ENCODE measurements around the gene AHCYL1.

DNA sequence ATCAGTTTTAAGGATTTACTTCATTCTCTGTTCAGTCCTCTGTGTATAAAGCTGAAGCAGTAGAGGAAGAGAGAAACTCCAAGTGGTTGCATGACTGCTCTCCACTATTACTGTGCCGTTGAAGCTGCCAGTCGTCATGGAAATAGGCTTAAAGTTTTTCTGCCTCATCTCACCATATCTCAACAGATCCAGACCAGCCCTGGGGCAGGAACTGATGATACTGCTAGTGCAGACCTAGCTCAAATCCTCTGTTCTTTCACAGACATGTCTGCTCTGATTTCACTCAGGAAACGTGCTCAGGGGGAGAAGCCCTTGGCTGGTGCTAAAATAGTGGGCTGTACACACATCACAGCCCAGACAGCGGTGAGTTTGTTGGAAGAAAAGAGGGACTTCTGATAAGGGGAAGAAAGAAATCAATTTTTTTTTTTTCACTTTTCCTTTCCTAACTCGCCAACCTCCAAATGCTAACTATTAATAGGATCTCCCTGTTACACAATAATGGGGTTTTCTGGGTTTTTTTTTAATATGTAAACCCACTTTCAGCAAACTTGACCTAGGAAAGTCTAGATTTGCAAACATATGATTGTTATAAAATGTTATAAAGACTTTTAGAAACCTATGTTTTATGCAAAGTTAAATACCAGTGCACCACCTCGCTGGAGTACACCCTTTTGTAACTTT lies 27.7 kb downstream of the AHCYL1 start:
- TF ChIP-seq, protein P1, sequence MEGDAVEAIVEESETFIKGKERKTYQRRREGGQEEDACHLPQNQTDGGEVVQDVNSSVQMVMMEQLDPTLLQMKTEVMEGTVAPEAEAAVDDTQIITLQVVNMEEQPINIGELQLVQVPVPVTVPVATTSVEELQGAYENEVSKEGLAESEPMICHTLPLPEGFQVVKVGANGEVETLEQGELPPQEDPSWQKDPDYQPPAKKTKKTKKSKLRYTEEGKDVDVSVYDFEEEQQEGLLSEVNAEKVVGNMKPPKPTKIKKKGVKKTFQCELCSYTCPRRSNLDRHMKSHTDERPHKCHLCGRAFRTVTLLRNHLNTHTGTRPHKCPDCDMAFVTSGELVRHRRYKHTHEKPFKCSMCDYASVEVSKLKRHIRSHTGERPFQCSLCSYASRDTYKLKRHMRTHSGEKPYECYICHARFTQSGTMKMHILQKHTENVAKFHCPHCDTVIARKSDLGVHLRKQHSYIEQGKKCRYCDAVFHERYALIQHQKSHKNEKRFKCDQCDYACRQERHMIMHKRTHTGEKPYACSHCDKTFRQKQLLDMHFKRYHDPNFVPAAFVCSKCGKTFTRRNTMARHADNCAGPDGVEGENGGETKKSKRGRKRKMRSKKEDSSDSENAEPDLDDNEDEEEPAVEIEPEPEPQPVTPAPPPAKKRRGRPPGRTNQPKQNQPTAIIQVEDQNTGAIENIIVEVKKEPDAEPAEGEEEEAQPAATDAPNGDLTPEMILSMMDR (optimal IDR thresholded peaks at IDR 0.05 in 1 of 3, IDR thresholded peaks at IDR 0.05 in 1 of 3, conservative IDR thresholded peaks at IDR 0.05 in 1 of 3; ENCODE audit: extremely low read depth in 1 of 3, insufficient read depth in 2 of 3, low read length in 3 of 3): no peak
- TF ChIP-seq EZH2 (IDR thresholded peaks at IDR 0.05; ENCODE audit: low read length): no peak
